ENCODE data around the gene ACTN1.

DNA sequence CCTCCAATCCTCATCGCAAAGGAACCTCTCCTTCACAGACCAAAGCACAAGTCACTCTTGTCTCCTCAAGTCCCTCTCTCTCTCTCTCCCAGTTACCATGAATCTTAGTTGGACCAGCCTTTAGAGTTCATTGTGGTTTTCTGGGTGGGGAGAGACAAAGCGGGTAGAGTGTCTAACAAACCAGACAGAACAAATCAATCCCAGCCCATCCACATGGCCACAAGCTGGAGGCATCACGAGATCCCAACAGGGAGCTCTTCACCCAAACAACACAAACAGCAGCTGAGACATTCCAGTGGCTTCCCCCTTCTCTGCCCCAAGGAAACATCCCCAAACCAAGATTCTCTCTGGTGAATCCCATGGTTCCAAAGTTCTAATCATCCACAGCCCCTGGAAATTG, 22.4 kb downstream of the ACTN1 start:
- TF ChIP-seq, protein P1, sequence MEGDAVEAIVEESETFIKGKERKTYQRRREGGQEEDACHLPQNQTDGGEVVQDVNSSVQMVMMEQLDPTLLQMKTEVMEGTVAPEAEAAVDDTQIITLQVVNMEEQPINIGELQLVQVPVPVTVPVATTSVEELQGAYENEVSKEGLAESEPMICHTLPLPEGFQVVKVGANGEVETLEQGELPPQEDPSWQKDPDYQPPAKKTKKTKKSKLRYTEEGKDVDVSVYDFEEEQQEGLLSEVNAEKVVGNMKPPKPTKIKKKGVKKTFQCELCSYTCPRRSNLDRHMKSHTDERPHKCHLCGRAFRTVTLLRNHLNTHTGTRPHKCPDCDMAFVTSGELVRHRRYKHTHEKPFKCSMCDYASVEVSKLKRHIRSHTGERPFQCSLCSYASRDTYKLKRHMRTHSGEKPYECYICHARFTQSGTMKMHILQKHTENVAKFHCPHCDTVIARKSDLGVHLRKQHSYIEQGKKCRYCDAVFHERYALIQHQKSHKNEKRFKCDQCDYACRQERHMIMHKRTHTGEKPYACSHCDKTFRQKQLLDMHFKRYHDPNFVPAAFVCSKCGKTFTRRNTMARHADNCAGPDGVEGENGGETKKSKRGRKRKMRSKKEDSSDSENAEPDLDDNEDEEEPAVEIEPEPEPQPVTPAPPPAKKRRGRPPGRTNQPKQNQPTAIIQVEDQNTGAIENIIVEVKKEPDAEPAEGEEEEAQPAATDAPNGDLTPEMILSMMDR (IDR thresholded peaks at IDR 0.05 in 2 of 3, conservative IDR thresholded peaks at IDR 0.05 in 1 of 3; ENCODE audit: control insufficient read depth in 2 of 3, extremely low read depth in 1 of 3, insufficient read depth in 1 of 3, low read depth in 3 of 3, low read length in 3 of 3), result no peak
- TF ChIP-seq ZNF274 (IDR thresholded peaks at IDR 0.05; ENCODE audit: insufficient read depth, insufficient read length), result no peak
- no peak for TF ChIP-seq EGR1 (IDR thresholded peaks at IDR 0.05; ENCODE audit: borderline replicate concordance in 1 of 2, low read depth in 2 of 2, low read length in 2 of 2)
- TF ChIP-seq, protein P2, sequence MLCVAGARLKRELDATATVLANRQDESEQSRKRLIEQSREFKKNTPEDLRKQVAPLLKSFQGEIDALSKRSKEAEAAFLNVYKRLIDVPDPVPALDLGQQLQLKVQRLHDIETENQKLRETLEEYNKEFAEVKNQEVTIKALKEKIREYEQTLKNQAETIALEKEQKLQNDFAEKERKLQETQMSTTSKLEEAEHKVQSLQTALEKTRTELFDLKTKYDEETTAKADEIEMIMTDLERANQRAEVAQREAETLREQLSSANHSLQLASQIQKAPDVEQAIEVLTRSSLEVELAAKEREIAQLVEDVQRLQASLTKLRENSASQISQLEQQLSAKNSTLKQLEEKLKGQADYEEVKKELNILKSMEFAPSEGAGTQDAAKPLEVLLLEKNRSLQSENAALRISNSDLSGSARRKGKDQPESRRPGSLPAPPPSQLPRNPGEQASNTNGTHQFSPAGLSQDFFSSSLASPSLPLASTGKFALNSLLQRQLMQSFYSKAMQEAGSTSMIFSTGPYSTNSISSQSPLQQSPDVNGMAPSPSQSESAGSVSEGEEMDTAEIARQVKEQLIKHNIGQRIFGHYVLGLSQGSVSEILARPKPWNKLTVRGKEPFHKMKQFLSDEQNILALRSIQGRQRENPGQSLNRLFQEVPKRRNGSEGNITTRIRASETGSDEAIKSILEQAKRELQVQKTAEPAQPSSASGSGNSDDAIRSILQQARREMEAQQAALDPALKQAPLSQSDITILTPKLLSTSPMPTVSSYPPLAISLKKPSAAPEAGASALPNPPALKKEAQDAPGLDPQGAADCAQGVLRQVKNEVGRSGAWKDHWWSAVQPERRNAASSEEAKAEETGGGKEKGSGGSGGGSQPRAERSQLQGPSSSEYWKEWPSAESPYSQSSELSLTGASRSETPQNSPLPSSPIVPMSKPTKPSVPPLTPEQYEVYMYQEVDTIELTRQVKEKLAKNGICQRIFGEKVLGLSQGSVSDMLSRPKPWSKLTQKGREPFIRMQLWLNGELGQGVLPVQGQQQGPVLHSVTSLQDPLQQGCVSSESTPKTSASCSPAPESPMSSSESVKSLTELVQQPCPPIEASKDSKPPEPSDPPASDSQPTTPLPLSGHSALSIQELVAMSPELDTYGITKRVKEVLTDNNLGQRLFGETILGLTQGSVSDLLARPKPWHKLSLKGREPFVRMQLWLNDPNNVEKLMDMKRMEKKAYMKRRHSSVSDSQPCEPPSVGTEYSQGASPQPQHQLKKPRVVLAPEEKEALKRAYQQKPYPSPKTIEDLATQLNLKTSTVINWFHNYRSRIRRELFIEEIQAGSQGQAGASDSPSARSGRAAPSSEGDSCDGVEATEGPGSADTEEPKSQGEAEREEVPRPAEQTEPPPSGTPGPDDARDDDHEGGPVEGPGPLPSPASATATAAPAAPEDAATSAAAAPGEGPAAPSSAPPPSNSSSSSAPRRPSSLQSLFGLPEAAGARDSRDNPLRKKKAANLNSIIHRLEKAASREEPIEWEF (IDR thresholded peaks at IDR 0.05; ENCODE audit: insufficient replicate concordance, low read depth, low read length), result no peak
- no peak for TF ChIP-seq EED (IDR thresholded peaks at IDR 0.05; ENCODE audit: low read depth)
- no peak for TF ChIP-seq POLR2A (IDR thresholded peaks at IDR 0.05; ENCODE audit: low read depth, low read length)
- TF ChIP-seq SIN3A (IDR thresholded peaks at IDR 0.05; ENCODE audit: low read depth, low read length), result no peak

Measured in GM12878 (cell line).